Cerebellar cortex (tissue), 1 donor: Measurements from ENCODE around the gene SDR42E1.
A peak's percentile ranks its signal among the peaks of the same experiment; 100 is the strongest.
"Not testable (repeated sequence)": the region's sequence is repeated elsewhere in the genome, so short reads cannot be mapped to it uniquely, and the experiment has no call there.

Source experiments
- DNase-seq: peaks from one replicate; pipeline ENCODE4 v3.0.0-alpha.2; 2015; ENCODE audit warnings: low spot score

Gene SDR42E1

GRCh38 chr16:82037666-82038065, 26.4 kb upstream of the SDR42E1 start:
- no peak for DNase-seq

DNA sequence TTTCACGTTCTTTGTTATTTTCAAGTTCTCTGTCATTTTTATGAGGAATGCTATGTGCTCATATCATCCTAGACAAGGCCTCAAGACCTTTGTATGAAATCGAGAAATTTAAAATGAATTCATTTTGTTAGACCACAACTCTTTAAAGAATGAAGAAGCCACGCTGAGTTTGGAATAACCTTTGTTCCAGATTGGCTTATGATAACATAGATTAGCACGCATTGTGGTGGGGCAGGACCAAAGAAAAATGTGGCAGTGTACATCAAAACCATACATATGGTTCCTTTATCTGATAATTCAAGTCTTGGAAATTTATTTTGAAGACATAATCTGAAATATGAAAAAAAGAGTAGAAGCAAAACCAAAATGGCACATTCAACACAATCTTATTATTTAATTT, 26.0 kb upstream of the SDR42E1 start:
- no peak for DNase-seq

GRCh38 chr16:82034981-82035612, 23.8 kb upstream of the SDR42E1 start, which contains the start of gene HSD17B2:
Gene HSD17B2 (plus strand): TSS chr16:82035253. CDS start chr16:82035425, 172 bp downstream.
- DNase-seq: no peak

DNA sequence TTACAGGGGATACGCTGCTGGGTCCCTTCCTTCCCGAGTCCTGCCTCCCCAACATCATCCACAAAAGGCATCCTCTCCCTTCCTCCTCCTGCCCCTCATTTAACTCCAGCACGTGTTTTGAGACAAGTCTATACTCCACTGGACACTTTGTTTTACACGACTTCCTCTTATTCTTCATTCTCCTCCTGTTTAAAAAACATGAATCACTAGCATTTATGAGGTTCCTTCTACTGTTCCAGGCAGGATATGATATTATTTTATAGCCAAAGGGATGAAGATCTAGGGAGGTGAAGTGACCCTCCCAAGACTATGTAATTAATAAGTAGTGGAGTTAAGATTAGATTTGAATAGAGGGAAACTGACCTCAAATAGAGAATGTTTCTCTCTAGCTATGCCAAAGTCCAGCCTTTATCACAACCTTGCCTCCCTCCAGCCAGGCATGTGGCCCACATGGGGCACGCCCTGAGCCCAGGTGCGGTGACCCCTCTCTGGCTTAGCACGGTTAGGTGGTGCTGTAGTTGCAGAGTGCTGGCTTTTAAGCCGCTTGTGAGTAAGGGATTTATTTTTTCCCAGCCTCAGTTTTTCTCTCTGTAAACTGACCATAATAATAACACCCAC, 22.5 kb upstream of the SDR42E1 start:
- DNase-seq: no peak

- DNase-seq: no peak
Measured at GRCh38 chr16:82033006-82033405, 21.7 kb upstream of the SDR42E1 start.

- peak; percentile 46 for DNase-seq
Measured at GRCh38 chr16:82031116-82032084, 20.1 kb upstream of the SDR42E1 start.

DNA sequence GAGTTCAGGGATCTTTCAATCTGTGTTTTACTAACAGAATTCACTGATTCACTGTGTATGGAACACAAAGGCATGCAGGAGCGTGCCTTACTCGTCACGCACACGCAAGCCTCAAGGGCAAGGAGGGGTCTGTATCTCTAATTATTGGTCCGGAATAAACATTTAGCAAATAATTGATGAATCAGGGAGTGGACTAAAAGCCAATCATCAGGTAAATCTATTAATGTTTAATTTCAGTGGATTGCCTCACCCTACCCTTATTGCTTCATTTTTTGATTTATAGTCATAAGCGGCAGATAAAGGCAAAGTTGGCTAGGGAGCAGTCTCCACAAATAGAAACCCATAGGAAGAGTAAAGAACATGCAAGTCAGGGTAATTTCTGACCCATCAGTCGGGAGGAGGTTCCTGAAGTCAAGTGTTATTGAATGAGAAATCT, 16.4 kb upstream of the SDR42E1 start:
- DNase-seq: no peak

GRCh38 chr16:82024883-82025282, 13.6 kb upstream of the SDR42E1 start:
- no peak for DNase-seq

GRCh38 chr16:82024316-82024715, 13.0 kb upstream of the SDR42E1 start:
- no peak for DNase-seq

GRCh38 chr16:82023206-82023605, 11.9 kb upstream of the SDR42E1 start:
- no peak for DNase-seq

- no peak for DNase-seq
Measured at GRCh38 chr16:82020051-82020450, 8.8 kb upstream of the SDR42E1 start.

DNA sequence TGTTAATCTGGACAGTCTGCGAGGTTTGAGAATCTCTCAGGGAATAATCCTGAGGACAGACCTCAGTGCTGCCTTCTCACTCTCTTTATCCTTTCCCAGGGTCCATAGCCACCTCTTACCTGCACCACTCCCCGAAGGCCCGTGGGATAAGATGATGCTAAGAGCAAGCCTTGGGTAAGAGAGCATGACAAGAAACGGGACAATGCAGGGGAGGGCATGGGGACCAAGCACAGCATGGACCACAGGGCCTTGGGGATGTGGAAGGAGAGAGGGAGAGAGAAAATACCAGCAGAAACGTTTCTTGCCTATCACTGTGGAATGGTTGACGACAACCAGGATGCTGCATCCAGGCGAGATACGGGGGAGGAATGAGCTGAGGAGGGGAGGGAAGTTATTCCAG, 8.3 kb upstream of the SDR42E1 start:
- DNase-seq: no peak

DNA sequence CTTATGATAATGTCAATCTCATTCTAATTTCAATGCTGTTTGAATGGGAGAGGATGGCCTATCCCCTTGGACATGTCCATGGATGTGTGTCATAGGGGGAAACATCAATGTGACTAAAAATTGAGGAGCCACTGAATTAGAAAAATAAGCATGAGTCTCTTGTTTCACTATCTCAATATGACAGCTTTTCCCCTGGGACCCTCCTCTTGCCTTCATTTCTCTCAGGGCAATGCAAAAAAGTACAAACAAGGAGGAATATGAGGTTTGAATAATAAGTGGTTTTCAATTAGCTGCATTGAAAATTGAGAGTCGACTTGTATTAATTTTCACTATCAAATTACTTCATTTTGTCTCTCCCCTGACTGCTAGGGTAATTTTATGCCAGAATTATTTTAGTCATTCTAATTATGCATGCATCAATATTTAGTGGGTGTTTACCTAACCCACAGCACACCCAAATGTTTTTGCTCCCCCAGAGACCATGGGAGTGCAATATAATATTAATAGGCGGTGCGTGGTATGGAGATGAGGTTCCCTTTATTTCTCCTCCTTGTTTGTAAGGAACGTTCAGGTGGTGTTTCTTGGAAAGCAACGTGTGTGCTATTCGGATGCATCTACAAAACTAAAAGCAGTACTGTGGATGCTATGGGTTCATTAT, 6.8 kb upstream of the SDR42E1 start:
- DNase-seq: no peak

- DNase-seq: no peak
Measured at GRCh38 chr16:82016964-82017363, 5.7 kb upstream of the SDR42E1 start.

DNA sequence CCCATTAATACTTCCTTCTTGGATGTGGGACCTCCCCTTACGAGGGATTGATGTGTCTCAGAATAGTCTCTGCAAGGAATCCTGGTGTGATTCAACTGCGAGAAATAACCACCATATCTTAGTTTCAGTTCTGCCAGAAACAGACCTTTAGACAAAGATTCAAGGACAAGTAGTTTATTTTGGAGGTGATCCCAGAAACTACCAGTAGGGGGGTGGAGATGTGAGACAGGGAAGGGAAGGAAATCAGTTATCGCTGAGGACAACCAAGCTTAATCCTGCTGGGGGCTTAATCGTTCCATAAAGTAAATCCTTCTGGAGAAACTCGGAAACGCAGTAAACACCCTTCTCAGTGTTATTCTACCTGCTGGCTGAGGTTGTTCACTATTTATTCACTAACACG, 5.0 kb upstream of the SDR42E1 start:
- DNase-seq: no peak

GRCh38 chr16:82013139-82013538, 1.9 kb upstream of the SDR42E1 start:
- DNase-seq: no peak

- no peak for DNase-seq
Measured at GRCh38 chr16:82010649-82011048, 621 bp downstream of the SDR42E1 start.

DNA sequence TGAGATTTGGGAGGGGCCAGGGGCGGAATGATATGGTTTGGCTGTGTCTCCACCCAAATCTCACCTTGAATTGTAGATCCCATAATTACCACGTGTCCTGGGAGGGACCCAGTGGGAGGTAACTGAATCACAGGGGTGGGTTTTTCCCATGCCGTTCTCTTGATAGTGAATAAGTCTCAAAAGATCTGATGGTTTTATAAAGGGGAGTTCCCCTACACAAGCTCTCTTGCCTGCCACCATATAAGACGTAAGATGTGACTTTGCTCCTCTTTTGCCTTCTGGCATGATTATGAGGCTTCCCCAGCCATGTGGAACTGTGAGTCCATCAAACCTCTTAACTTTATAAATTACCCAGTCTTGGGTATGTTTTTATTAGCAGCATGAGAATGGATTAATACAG, 1.5 kb downstream of the SDR42E1 start:
- not testable (repeated sequence) for DNase-seq

DNA sequence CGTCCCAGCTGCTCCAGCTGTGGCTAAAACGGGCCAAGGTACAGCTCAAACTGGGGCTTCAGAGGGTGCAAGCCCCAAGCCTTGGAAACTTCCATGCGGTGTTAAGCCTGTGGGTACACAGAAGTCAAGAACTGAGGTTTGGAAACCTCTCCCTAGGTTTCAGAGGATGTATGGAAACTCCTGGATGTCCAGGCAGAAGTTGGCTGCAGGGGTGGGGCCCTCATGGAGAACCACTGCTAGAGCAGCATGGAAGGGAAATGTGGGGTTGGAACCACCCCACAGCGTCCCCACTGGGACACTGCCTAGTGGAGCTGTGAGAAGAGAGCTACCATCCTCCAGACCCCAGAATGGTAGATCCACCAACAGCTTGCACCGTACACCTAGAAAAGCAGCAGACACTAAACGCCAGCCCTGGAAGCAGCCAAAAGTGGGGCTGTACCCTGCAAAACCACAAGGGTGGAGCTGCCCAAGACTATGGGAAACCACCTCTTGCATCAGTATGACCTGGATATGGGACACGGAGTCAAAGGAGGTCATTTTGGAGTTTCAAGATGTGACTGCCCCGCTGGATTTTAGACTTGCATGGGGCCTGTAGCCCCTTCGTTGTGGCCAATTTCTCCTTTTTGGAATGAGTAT, 2.2 kb downstream of the SDR42E1 start:
- no peak for DNase-seq

GRCh38 chr16:82007189-82007588, 4.1 kb downstream of the SDR42E1 start:
- DNase-seq: no peak

DNA sequence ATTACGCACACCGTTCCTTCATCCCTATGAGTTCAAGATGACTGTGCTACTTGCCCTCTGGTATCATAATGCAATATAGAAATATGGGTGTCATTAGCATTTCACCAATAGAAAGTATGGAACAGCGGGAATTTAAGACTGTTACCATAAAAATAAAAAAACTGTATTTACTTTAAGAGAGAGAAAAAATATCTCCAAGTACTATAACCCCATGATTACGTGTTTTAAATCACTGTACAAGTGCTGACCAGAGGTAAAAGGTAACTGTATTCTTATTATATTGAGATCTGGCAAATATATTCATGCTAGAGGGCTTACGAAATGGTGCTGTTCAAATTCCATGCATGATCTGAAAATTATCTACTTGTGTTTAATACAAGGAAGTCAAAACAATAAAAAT, 5.2 kb downstream of the SDR42E1 start:
- DNase-seq: no peak
